ENCODE results near the gene CHURC1. TPM values are rescaled to one million over a fixed set of nuclear protein-coding genes. Genes with fewer than 3 reads are reported as not detected.
A peak's percentile ranks its signal among the peaks of the same experiment; 100 is the strongest.

Gene CHURC1
- total and polyA plus RNA-seq, 2 of the 13 experiments (the other 11 are each of a cell fraction or from before 2014, with no cell fraction given): 41.1 to 74.4 TPM

DNA sequence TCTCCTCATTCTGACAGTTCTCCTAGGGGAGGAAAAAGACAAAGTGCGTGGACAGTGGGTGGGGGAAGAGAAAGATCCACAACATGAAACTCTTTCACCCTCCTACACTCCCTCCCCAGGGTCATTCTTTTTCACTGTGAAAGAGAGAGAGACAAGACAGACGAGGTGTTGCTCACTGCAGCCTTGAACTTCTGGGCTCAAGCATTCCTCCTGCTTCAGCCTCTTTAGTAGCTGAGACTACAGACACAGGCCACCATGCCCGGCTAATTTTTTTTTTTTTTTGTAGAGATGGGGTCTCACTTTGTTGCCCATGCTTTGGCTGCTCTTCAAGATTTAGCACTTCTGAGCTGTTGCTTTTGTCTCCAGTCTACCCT, 25.5 kb downstream of the CHURC1 start (continued):
- TF ChIP-seq, protein P1, sequence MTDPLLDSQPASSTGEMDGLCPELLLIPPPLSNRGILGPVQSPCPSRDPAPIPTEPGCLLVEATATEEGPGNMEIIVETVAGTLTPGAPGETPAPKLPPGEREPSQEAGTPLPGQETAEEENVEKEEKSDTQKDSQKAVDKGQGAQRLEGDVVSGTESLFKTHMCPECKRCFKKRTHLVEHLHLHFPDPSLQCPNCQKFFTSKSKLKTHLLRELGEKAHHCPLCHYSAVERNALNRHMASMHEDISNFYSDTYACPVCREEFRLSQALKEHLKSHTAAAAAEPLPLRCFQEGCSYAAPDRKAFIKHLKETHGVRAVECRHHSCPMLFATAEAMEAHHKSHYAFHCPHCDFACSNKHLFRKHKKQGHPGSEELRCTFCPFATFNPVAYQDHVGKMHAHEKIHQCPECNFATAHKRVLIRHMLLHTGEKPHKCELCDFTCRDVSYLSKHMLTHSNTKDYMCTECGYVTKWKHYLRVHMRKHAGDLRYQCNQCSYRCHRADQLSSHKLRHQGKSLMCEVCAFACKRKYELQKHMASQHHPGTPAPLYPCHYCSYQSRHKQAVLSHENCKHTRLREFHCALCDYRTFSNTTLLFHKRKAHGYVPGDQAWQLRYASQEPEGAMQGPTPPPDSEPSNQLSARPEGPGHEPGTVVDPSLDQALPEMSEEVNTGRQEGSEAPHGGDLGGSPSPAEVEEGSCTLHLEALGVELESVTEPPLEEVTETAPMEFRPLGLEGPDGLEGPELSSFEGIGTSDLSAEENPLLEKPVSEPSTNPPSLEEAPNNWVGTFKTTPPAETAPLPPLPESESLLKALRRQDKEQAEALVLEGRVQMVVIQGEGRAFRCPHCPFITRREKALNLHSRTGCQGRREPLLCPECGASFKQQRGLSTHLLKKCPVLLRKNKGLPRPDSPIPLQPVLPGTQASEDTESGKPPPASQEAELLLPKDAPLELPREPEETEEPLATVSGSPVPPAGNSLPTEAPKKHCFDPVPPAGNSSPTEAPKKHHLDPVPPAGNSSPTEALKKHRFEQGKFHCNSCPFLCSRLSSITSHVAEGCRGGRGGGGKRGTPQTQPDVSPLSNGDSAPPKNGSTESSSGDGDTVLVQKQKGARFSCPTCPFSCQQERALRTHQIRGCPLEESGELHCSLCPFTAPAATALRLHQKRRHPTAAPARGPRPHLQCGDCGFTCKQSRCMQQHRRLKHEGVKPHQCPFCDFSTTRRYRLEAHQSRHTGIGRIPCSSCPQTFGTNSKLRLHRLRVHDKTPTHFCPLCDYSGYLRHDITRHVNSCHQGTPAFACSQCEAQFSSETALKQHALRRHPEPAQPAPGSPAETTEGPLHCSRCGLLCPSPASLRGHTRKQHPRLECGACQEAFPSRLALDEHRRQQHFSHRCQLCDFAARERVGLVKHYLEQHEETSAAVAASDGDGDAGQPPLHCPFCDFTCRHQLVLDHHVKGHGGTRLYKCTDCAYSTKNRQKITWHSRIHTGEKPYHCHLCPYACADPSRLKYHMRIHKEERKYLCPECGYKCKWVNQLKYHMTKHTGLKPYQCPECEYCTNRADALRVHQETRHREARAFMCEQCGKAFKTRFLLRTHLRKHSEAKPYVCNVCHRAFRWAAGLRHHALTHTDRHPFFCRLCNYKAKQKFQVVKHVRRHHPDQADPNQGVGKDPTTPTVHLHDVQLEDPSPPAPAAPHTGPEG (CRISPR knock-in tag; IDR thresholded peaks at IDR 0.05): no peak
- no peak for TF ChIP-seq ZBTB3 (CRISPR knock-in tag; IDR thresholded peaks at IDR 0.05; ENCODE audit: borderline replicate concordance, low read depth)
- TF ChIP-seq, protein P2, sequence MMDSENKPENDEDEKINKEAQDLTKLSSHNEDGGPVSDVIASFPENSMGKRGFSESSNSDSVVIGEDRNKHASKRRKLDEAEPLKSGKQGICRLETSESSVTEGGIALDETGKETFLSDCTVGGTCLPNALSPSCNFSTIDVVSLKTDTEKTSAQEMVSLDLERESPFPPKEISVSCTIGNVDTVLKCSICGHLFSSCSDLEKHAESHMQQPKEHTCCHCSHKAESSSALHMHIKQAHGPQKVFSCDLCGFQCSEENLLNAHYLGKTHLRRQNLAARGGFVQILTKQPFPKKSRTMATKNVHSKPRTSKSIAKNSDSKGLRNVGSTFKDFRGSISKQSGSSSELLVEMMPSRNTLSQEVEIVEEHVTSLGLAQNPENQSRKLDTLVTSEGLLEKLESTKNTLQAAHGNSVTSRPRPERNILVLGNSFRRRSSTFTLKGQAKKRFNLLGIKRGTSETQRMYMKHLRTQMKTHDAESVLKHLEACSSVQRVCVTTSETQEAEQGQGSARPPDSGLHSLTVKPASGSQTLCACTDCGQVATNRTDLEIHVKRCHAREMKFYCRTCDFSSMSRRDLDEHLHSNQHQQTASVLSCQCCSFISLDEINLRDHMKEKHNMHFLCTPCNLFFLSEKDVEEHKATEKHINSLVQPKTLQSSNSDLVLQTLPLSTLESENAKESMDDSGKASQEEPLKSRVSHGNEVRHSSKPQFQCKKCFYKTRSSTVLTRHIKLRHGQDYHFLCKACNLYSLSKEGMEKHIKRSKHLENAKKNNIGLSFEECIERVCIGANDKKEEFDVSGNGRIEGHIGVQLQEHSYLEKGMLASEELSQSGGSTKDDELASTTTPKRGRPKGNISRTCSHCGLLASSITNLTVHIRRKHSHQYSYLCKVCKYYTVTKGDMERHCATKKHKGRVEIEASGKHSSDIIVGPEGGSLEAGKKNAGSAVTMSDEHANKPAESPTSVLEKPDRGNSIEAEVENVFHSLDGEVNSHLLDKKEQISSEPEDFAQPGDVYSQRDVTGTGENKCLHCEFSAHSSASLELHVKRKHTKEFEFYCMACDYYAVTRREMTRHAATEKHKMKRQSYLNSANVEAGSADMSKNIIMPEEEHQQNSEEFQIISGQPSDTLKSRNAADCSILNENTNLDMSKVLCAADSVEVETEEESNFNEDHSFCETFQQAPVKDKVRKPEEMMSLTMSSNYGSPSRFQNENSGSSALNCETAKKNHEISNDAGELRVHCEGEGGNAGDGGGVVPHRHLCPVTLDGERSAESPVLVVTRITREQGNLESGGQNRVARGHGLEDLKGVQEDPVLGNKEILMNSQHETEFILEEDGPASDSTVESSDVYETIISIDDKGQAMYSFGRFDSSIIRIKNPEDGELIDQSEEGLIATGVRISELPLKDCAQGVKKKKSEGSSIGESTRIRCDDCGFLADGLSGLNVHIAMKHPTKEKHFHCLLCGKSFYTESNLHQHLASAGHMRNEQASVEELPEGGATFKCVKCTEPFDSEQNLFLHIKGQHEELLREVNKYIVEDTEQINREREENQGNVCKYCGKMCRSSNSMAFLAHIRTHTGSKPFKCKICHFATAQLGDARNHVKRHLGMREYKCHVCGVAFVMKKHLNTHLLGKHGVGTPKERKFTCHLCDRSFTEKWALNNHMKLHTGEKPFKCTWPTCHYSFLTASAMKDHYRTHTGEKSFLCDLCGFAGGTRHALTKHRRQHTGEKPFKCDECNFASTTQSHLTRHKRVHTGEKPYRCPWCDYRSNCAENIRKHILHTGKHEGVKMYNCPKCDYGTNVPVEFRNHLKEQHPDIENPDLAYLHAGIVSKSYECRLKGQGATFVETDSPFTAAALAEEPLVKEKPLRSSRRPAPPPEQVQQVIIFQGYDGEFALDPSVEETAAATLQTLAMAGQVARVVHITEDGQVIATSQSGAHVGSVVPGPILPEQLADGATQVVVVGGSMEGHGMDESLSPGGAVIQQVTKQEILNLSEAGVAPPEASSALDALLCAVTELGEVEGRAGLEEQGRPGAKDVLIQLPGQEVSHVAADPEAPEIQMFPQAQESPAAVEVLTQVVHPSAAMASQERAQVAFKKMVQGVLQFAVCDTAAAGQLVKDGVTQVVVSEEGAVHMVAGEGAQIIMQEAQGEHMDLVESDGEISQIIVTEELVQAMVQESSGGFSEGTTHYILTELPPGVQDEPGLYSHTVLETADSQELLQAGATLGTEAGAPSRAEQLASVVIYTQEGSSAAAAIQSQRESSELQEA (CRISPR knock-in tag; IDR thresholded peaks at IDR 0.05; ENCODE audit: not compliant biosample characterization): no peak
- 0 out of 2 replicates have a peak, but pooled peaks have one; percentile 25 for TF ChIP-seq HDAC1 (CRISPR knock-in tag; IDR thresholded peaks at IDR 0.05)
- peak; percentile 22; the same call in 1 of the 2 replicates for TF ChIP-seq RARA (CRISPR knock-in tag; IDR thresholded peaks at IDR 0.05)
- TF ChIP-seq ZNF552 (CRISPR knock-in tag; IDR thresholded peaks at IDR 0.05; ENCODE audit: borderline replicate concordance): no peak
- peak; percentile 7; the same call in 1 of the 2 replicates for TF ChIP-seq HNF4A (CRISPR knock-in tag; IDR thresholded peaks at IDR 0.05)
